ENCODE measurements around the gene PDE6G. TPM values are rescaled to one million over a fixed set of nuclear protein-coding genes. Genes with fewer than 3 reads are reported as not detected.
A peak's percentile ranks its signal among the peaks of the same experiment; 100 is the strongest.

PDE6G gene
- total RNA-seq, 2 experiments from 2014 or later = 8.9 to 11.4 TPM

- no peak overlapping the region for H3K4me3 Mint-ChIP-seq
- TF ChIP-seq, protein P1, sequence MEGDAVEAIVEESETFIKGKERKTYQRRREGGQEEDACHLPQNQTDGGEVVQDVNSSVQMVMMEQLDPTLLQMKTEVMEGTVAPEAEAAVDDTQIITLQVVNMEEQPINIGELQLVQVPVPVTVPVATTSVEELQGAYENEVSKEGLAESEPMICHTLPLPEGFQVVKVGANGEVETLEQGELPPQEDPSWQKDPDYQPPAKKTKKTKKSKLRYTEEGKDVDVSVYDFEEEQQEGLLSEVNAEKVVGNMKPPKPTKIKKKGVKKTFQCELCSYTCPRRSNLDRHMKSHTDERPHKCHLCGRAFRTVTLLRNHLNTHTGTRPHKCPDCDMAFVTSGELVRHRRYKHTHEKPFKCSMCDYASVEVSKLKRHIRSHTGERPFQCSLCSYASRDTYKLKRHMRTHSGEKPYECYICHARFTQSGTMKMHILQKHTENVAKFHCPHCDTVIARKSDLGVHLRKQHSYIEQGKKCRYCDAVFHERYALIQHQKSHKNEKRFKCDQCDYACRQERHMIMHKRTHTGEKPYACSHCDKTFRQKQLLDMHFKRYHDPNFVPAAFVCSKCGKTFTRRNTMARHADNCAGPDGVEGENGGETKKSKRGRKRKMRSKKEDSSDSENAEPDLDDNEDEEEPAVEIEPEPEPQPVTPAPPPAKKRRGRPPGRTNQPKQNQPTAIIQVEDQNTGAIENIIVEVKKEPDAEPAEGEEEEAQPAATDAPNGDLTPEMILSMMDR (IDR thresholded peaks at IDR 0.05) = no peak
- intact Hi-C loops (cut with micrococcal nuclease) = no loop called here
- peaks cover 2% of the 10 kb centered on the region for H3K27me3 Mint-ChIP-seq
- DNase-seq (no peak), ATAC-seq (no peak)
- no peaks in the 10 kb centered on the region for H3K9me3 Mint-ChIP-seq
- no peaks in the 10 kb centered on the region for H3K36me3 Mint-ChIP-seq (ENCODE audit: low read depth)
- CTCF ChIA-PET = no interaction called here
- POLR2A ChIA-PET = interaction anchor here (0.7 to 1.7 kb wide), 4 partner anchors 10 to 237 kb away, joined by 3 to 6 read pairs (median 4); partner anchors contain the start of gene MRPL12
- H3K27ac Mint-ChIP-seq = no peak overlapping the region
- H3K4me1 Mint-ChIP-seq (ENCODE audit: low read depth) = peaks cover 16% of the 10 kb centered on the region
These were observed 794 bp downstream of the PDE6G start for GRCh38 chr17:81655378-81656117.

DNA sequence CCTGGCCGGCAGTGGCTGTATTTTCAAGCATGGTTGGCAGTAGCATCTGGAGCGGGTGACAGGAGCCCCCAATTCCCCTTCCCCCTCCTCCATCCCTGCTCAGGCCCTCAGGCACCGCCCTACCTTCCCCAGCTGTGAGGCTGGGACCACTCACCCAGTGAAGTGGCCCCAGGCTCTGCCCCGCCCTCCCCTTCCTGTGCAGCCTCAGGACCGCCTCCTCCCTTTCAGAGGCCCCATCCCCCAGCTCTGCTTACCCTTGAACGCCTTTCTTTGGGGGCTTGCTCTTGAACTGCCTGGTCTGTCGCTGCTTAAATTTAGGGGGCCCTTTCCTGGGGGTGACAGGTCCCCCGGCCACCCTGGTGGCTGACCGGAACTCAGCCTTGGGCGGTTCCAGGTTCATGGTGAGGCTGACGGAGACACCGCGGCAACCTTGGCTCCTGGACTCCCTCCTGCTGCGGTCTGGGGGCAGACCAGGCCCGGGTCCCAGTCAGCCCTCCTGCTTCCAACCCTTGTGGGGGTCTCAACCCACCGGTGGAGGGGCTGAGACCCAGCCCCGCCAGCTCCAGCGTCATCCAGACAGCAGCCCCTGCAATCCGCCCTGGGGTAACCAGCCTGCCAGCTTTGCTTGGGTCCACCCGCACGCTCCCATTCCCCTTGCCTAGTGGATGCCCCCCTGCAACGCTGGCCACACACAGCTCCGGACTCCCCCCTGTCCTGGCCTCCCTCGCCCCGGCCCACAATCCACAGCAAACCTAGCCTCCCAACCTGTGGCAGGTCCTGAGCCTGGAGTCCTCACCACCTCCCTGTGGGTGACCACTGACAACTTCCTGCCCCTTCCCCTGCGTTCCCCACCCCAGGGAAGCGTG is 3.2 kb downstream of the PDE6G start:
- ATAC-seq (peak; percentile 88), DNase-seq (peak; percentile 73)
- POLR2A ChIA-PET = interaction anchor here (1.0 to 1.4 kb wide), 4 partner anchors 10 to 120 kb away, joined by 3 to 5 read pairs (median 5); partner anchors contain the start of genes CCDC137 and OXLD1
- Mint-ChIP-seq H3K9me3 (no peaks in the 10 kb centered on the region), H3K4me1 (ENCODE audit: low read depth) (peaks cover 16% of the 10 kb centered on the region), H3K36me3 (ENCODE audit: low read depth) (peaks cover 2% of the 10 kb centered on the region), H3K27me3 (peaks cover 11% of the 10 kb centered on the region), H3K27ac (peak overlapping the region; percentile 85), H3K4me3 (peak overlapping the region; percentile 80)
- CTCF ChIA-PET = interaction anchor here (1.4 kb wide), 1 partner anchor 100 kb away, joined by 3 read pairs; no protein-coding TSS in a partner anchor
- TF ChIP-seq, protein P1 (IDR thresholded peaks at IDR 0.05) = no peak
- intact Hi-C loops (cut with micrococcal nuclease) = no loop called here

GRCh38 chr17:81651692-81652091 is 4.7 kb downstream of the PDE6G start:
- CTCF ChIA-PET = no interaction called here
- Mint-ChIP-seq H3K4me1 (ENCODE audit: low read depth) (peaks cover 13% of the 10 kb centered on the region), H3K27me3 (peaks cover 17% of the 10 kb centered on the region), H3K9me3 (no peaks in the 10 kb centered on the region), H3K36me3 (ENCODE audit: low read depth) (peaks cover 2% of the 10 kb centered on the region), H3K4me3 (no peak overlapping the region), H3K27ac (no peak overlapping the region)
- intact Hi-C loops (cut with micrococcal nuclease) = no loop called here
- POLR2A ChIA-PET = no interaction called here
- ATAC-seq (no peak), DNase-seq (no peak)
- TF ChIP-seq, protein P1 (IDR thresholded peaks at IDR 0.05) = no peak

- peaks cover 2% of the 10 kb centered on the region for H3K36me3 Mint-ChIP-seq (ENCODE audit: low read depth)
- CTCF ChIA-PET = no interaction called here
- TF ChIP-seq, protein P1 (IDR thresholded peaks at IDR 0.05) = no peak
- H3K27ac Mint-ChIP-seq = no peak overlapping the region
- no peak overlapping the region for H3K4me3 Mint-ChIP-seq
- no peak for DNase-seq
- peaks cover 17% of the 10 kb centered on the region for H3K27me3 Mint-ChIP-seq
- no peaks in the 10 kb centered on the region for H3K9me3 Mint-ChIP-seq
- ATAC-seq = no peak
- H3K4me1 Mint-ChIP-seq (ENCODE audit: low read depth) = peaks cover 13% of the 10 kb centered on the region
- POLR2A ChIA-PET = interaction anchor here (0.6 kb wide), 1 partner anchor 20 kb away, joined by 3 read pairs; no protein-coding TSS in a partner anchor
- intact Hi-C loops (cut with micrococcal nuclease) = no loop called here
These were observed 5.4 kb downstream of the PDE6G start for GRCh38 chr17:81650951-81651350.

All from activated CD8-positive, alpha-beta T cell treated with anti-CD3 and anti-CD28 coated beads for 36 hours (primary cell).